Stimulated activated CD8-positive, alpha-beta memory T cell treated with anti-CD3 and anti-CD28 coated beads, Interleukin-7, amount 100 ng/mL, for 48 hours (primary cell): ENCODE measurements around the gene DNAH7.
"Not testable (repeated sequence)": the region's sequence is repeated elsewhere in the genome, so short reads cannot be mapped to it uniquely, and the experiment has no call there.

Experiments
- DNase-seq, 2 donors: peaks; one replicate each; pipeline ENCODE4 v3.0.0-alpha.2; 2020; ENCODE audit warnings: low read depth in 1 of 2; ENCODE audit errors: extremely low read depth in 1 of 2

The DNAH7 gene

GRCh38 chr2:195734395-195734794 lies 334.2 kb downstream of the DNAH7 start:
- no peak for DNase-seq

- no peak for DNase-seq
These were observed 334.8 kb downstream of the DNAH7 start for GRCh38 chr2:195733831-195734230.

GRCh38 chr2:195732574-195732973 lies 336.1 kb downstream of the DNAH7 start:
- DNase-seq, result no peak

GRCh38 chr2:195730912-195731311 lies 337.7 kb downstream of the DNAH7 start:
- no peak for DNase-seq

GRCh38 chr2:195727106-195727505 lies 341.5 kb downstream of the DNAH7 start:
- DNase-seq, result no peak

- DNase-seq, result no peak
These were observed 346.6 kb downstream of the DNAH7 start for GRCh38 chr2:195722075-195722474.

- no peak for DNase-seq
These were observed 347.6 kb downstream of the DNAH7 start for GRCh38 chr2:195721042-195721441.

GRCh38 chr2:195716466-195716865 lies 352.2 kb downstream of the DNAH7 start:
- no peak for DNase-seq

- no peak for DNase-seq
These were observed 357.2 kb downstream of the DNAH7 start for GRCh38 chr2:195711478-195711877.

- DNase-seq, result no peak
These were observed 358.5 kb downstream of the DNAH7 start for GRCh38 chr2:195709901-195710806.

- DNase-seq, result no peak
These were observed 362.3 kb downstream of the DNAH7 start for GRCh38 chr2:195706161-195706900.

- DNase-seq, result no peak
These were observed 368.2 kb downstream of the DNAH7 start for GRCh38 chr2:195700480-195700879.

- no peak for DNase-seq
These were observed 370.9 kb downstream of the DNAH7 start for GRCh38 chr2:195697681-195698220.

- no peak for DNase-seq
These were observed 372.6 kb downstream of the DNAH7 start for GRCh38 chr2:195696012-195696411.

GRCh38 chr2:195695002-195695631 lies 373.5 kb downstream of the DNAH7 start:
- no peak for DNase-seq

- no peak for DNase-seq
These were observed 374.1 kb downstream of the DNAH7 start for GRCh38 chr2:195694553-195694952.

GRCh38 chr2:195692531-195692930 lies 376.1 kb downstream of the DNAH7 start:
- DNase-seq, result not testable (repeated sequence)
